ENCODE results near the gene SLC16A3. TPM values are rescaled to one million over a fixed set of nuclear protein-coding genes. Genes with fewer than 3 reads are reported as not detected.

The SLC16A3 gene
- total and polyA plus RNA-seq, 7 experiments from 2014 or later = 1.4 to 264 (median 15.9) TPM

DNA sequence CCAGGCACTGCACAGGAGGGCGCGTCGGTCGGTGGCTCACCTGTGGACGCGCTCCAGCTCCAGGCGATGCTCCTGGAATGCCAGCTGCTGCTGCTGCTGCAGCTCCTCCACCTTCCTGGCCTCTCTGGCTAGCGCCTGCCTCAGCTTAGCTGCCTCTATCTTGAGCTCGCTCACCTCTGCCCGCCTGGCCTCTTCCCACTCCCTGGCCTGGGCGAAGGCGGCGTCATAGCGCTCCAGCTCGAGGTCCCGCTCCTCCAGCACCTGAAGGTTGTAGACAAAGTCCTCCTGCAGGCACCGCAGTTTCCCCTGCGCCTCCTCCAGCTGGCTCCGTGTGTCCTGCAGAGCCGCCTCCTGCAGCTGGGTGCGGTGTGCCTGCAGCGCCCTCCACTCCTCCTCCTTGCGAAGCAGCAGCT, 27.3 kb upstream of the SLC16A3 start:
- Histone ChIP-seq H3K27ac (ENCODE audit: low read depth, low read length) (peak overlapping the region; percentile 44), H3K27me3 (ENCODE audit: control insufficient read depth in 2 of 2, insufficient read depth in 2 of 2, low read length in 2 of 2) (no peaks in the 10 kb centered on the region), H3K9me3 (ENCODE audit: control insufficient read depth in 2 of 3, low read length in 3 of 3) (no peaks in the 10 kb centered on the region), H3K4me3 (ENCODE audit: low read length) (no peak overlapping the region), H3K4me1 (ENCODE audit: control insufficient read depth in 2 of 2, insufficient read depth in 2 of 2, low read length in 2 of 2) (peaks cover 23 to 41% of the 10 kb centered on the region in 2 donors), H3K36me3 (ENCODE audit: control insufficient read depth in 2 of 3, insufficient read depth in 3 of 3, low read length in 3 of 3) (peaks cover 0 to 13% (median 0%) of the 10 kb centered on the region in 3 experiments)
- Mint-ChIP-seq H3K27me3 (no peaks in the 10 kb centered on the region), H3K27ac (peak overlapping the region in 8 of 9 donors; percentile 51 to 96 (median 79)), H3K4me1 (peaks cover 32 to 69% (median 66%) of the 10 kb centered on the region in 7 donors), H3K9me3 (no peaks in the 10 kb centered on the region), H3K4me3 (peak overlapping the region in 9 of 10 donors; percentile 17 to 87 (median 38)), H3K36me3 (peaks cover 0 to 12% (median 7%) of the 10 kb centered on the region in 5 donors)
- CTCF ChIA-PET = interaction anchor here (0.8 to 1.4 kb wide), 4 partner anchors 10 to 172 kb away, joined by 3 to 4 read pairs (median 3); partner anchors contain the start of gene CD7
- ATAC-seq (no peak), DNase-seq (peak in 3 of 9 donors; percentile 29 to 47 (median 39))
- POLR2A ChIA-PET = interaction anchor here (0.6 to 2.4 kb wide), 14 partner anchors 11 to 294 kb away, joined by 3 to 13 read pairs (median 3); partner anchors contain the start of genes CCDC57, CENPX, LRRC45 and SECTM1
- intact Hi-C loops (cut with micrococcal nuclease) = no loop called here

- Histone ChIP-seq H3K27me3 (ENCODE audit: control insufficient read depth in 2 of 2, insufficient read depth in 2 of 2, low read length in 2 of 2) (no peaks in the 10 kb centered on the region), H3K36me3 (ENCODE audit: control insufficient read depth in 2 of 3, insufficient read depth in 3 of 3, low read length in 3 of 3) (peaks cover 0 to 1% (median 0%) of the 10 kb centered on the region in 3 experiments), H3K27ac (ENCODE audit: low read depth, low read length) (peak overlapping the region; percentile 27), H3K9me3 (ENCODE audit: control insufficient read depth in 2 of 3, low read length in 3 of 3) (no peaks in the 10 kb centered on the region), H3K4me1 (ENCODE audit: control insufficient read depth in 2 of 2, insufficient read depth in 2 of 2, low read length in 2 of 2) (peaks cover 25 to 41% of the 10 kb centered on the region in 2 donors), H3K4me3 (ENCODE audit: low read length) (no peak overlapping the region)
- peak overlapping the region; percentile 71 to 96 (median 84) for H3K27ac Mint-ChIP-seq
- intact Hi-C loops (cut with micrococcal nuclease) = no loop called here
- DNase-seq = no peak
- POLR2A ChIA-PET = interaction anchor here (1.4 to 1.6 kb wide), 2 partner anchors 10 to 17 kb away, joined by 3 to 15 read pairs; partner anchors contain the start of gene CCDC57
- H3K36me3 Mint-ChIP-seq = peaks cover 0 to 10% (median 5%) of the 10 kb centered on the region in 5 donors
- no peaks in the 10 kb centered on the region for H3K27me3 Mint-ChIP-seq
- no peaks in the 10 kb centered on the region for H3K9me3 Mint-ChIP-seq
- no peak for ATAC-seq
- CTCF ChIA-PET = interaction anchor here (1.2 kb wide), 1 partner anchor 33 kb away, joined by 3 read pairs; no protein-coding TSS in a partner anchor
- H3K4me3 Mint-ChIP-seq = peak overlapping the region in 2 of 10 donors; percentile 4 to 18
- H3K4me1 Mint-ChIP-seq = peaks cover 38 to 75% (median 66%) of the 10 kb centered on the region in 7 donors
These were observed 25.9 kb upstream of the SLC16A3 start for GRCh38 chr17:82202981-82203380.

DNA sequence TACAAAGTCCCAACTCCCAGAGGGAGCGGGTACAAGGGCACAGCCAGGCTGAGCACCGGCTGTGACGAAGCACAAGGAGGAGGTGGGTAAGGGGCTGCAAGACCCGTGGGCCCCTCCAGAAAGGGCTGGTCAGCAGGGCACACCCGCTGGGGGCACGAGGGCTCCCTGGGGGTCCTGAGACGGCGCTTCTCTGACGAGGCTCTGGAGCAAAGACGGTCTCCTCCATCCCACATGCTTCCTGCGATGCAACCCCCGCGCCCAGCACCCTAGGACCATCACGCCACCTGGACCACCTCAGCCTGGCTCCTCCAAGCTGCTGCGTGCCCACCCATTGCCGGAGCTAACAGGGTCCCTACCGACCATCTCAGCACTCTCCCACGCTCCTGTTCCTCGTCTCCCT, 24.9 kb upstream of the SLC16A3 start:
- Histone ChIP-seq H3K27ac (ENCODE audit: low read depth, low read length) (no peak overlapping the region), H3K4me3 (ENCODE audit: low read length) (no peak overlapping the region), H3K36me3 (ENCODE audit: control insufficient read depth in 2 of 3, insufficient read depth in 3 of 3, low read length in 3 of 3) (no peaks in the 10 kb centered on the region), H3K4me1 (ENCODE audit: control insufficient read depth in 2 of 2, insufficient read depth in 2 of 2, low read length in 2 of 2) (peaks cover 25 to 36% of the 10 kb centered on the region in 2 donors), H3K9me3 (ENCODE audit: control insufficient read depth in 2 of 3, low read length in 3 of 3) (no peaks in the 10 kb centered on the region), H3K27me3 (ENCODE audit: control insufficient read depth in 2 of 2, insufficient read depth in 2 of 2, low read length in 2 of 2) (no peaks in the 10 kb centered on the region)
- intact Hi-C loops (cut with micrococcal nuclease) = no loop called here
- ATAC-seq (no peak), DNase-seq (peak in 1 of 9 donors; percentile 7)
- Mint-ChIP-seq H3K27ac (peak overlapping the region in 6 of 9 donors; percentile 43 to 97 (median 75)), H3K9me3 (no peaks in the 10 kb centered on the region), H3K27me3 (no peaks in the 10 kb centered on the region), H3K4me3 (no peak overlapping the region), H3K36me3 (peaks cover 0 to 5% (median 0%) of the 10 kb centered on the region in 5 donors), H3K4me1 (peaks cover 32 to 71% (median 58%) of the 10 kb centered on the region in 7 donors)
- ChIA-PET POLR2A (interaction anchor here (1.4 to 1.6 kb wide), 2 partner anchors 9 to 16 kb away, joined by 3 to 15 read pairs; partner anchors contain the start of gene CCDC57), CTCF (interaction anchor here (1.2 kb wide), 1 partner anchor 32 kb away, joined by 3 read pairs; no protein-coding TSS in a partner anchor)

- Mint-ChIP-seq H3K27me3 (no peaks in the 10 kb centered on the region), H3K9me3 (no peaks in the 10 kb centered on the region), H3K4me1 (peaks cover 27 to 67% (median 50%) of the 10 kb centered on the region in 7 donors), H3K27ac (peak overlapping the region; percentile 87 to 98 (median 95)), H3K36me3 (peaks cover 0 to 5% (median 0%) of the 10 kb centered on the region in 5 donors), H3K4me3 (peak overlapping the region in 3 of 10 donors; percentile 30 to 59 (median 51))
- ChIA-PET POLR2A (interaction anchor here (0.7 to 1.9 kb wide), 13 partner anchors 10 to 168 kb away, joined by 3 to 24 read pairs (median 5); partner anchors contain the start of genes CD7, DCXR and SLC16A3), CTCF (interaction anchor here (0.8 to 1.8 kb wide), 5 partner anchors 31 to 115 kb away, joined by 3 to 11 read pairs (median 4); no protein-coding TSS in a partner anchor)
- Histone ChIP-seq H3K27me3 (ENCODE audit: control insufficient read depth in 2 of 2, insufficient read depth in 2 of 2, low read length in 2 of 2) (no peaks in the 10 kb centered on the region), H3K9me3 (ENCODE audit: control insufficient read depth in 2 of 3, low read length in 3 of 3) (no peaks in the 10 kb centered on the region), H3K4me1 (ENCODE audit: control insufficient read depth in 2 of 2, insufficient read depth in 2 of 2, low read length in 2 of 2) (peaks cover 19 to 28% of the 10 kb centered on the region in 2 donors), H3K4me3 (ENCODE audit: low read length) (no peak overlapping the region), H3K36me3 (ENCODE audit: control insufficient read depth in 2 of 3, insufficient read depth in 3 of 3, low read length in 3 of 3) (no peaks in the 10 kb centered on the region), H3K27ac (ENCODE audit: low read depth, low read length) (peak overlapping the region; percentile 64)
- intact Hi-C loops (cut with micrococcal nuclease) = loop anchor here in 1 of 2 donors (5.0 kb wide), 1 partner anchor 168 kb away; the partner anchor contains the start of gene DCXR
- DNase-seq = peak in 1 of 9 donors; percentile 8
- no peak for ATAC-seq
These were observed 23.8 kb upstream of the SLC16A3 start for GRCh38 chr17:82204831-82205719.

- Histone ChIP-seq H3K27ac (ENCODE audit: low read depth, low read length) (peak overlapping the region; percentile 64), H3K4me1 (ENCODE audit: control insufficient read depth in 2 of 2, insufficient read depth in 2 of 2, low read length in 2 of 2) (peaks cover 14 to 22% of the 10 kb centered on the region in 2 donors), H3K27me3 (ENCODE audit: control insufficient read depth in 2 of 2, insufficient read depth in 2 of 2, low read length in 2 of 2) (no peaks in the 10 kb centered on the region), H3K9me3 (ENCODE audit: control insufficient read depth in 2 of 3, low read length in 3 of 3) (no peaks in the 10 kb centered on the region), H3K36me3 (ENCODE audit: control insufficient read depth in 2 of 3, insufficient read depth in 3 of 3, low read length in 3 of 3) (no peaks in the 10 kb centered on the region), H3K4me3 (ENCODE audit: low read length) (no peak overlapping the region)
- POLR2A ChIA-PET = interaction anchor here (0.8 to 1.9 kb wide), 16 partner anchors 9 to 238 kb away, joined by 3 to 24 read pairs (median 5); partner anchors contain the start of genes CD7, CSNK1D, DCXR and SLC16A3
- peak overlapping the region; percentile 87 to 98 (median 95) for H3K27ac Mint-ChIP-seq
- H3K36me3 Mint-ChIP-seq = peaks cover 0 to 5% (median 0%) of the 10 kb centered on the region in 5 donors
- intact Hi-C loops (cut with micrococcal nuclease) = loop anchor here (1.0 to 5.0 kb wide), 6 partner anchors 22 to 208 kb away; partner anchors contain the start of genes CSNK1D (in 1 of the 2) and DCXR (in 1 of the 2)
- ATAC-seq (peak; percentile 88), DNase-seq (peak; percentile 67 to 87 (median 82))
- peak overlapping the region in 9 of 10 donors; percentile 45 to 71 (median 58) for H3K4me3 Mint-ChIP-seq
- CTCF ChIA-PET = interaction anchor here (0.6 to 1.8 kb wide), 12 partner anchors 8 to 168 kb away, joined by 3 to 11 read pairs (median 3); partner anchors contain the start of gene DCXR
- H3K27me3 Mint-ChIP-seq = no peaks in the 10 kb centered on the region
- peaks cover 24 to 61% (median 43%) of the 10 kb centered on the region in 7 donors for H3K4me1 Mint-ChIP-seq
- H3K9me3 Mint-ChIP-seq = peaks cover 0 to 1% (median 0%) of the 10 kb centered on the region in 11 donors
These were observed 22.9 kb upstream of the SLC16A3 start for GRCh38 chr17:82205720-82206508.

All from naive thymus-derived CD4-positive, alpha-beta T cell (primary cell).